HEK293 (cell line): Measurements from ENCODE around the gene CPD.

Experiments used
- CTCF ChIA-PET: fragments of 350-600 bp; formaldehyde crosslinking; extraction: SDS; loops from one replicate; lab custom pipeline; 2021; ENCODE audit warnings: antibody characterized with exemption; lab: Yijun Ruan, JAX
- POLR2A ChIA-PET: fragments of 300-600 bp; formaldehyde crosslinking; extraction: SDS; loops from one replicate; lab custom pipeline; 2020; ENCODE audit warnings: antibody characterized with exemption, inconsistent platforms; lab: Yijun Ruan, JAX
- H3K27ac ChIP-seq: fragments of 200-500 bp; sonication (Bioruptor generic); 2 replicates; pipeline ENCODE4 v1.5.1; 2014; ENCODE audit warnings: low read depth, low read length, control low read depth, inconsistent platforms; ENCODE audit errors: extremely low read depth
- H3K36me3 ChIP-seq, 2 experiments: fragments of 200-500 bp in 1 of 2; sonication (Bioruptor generic) in 1 of 2; 1 replicate in 1 of 2; 2 replicates in 1 of 2; pipeline ENCODE4 v1.5.1; 2014 to 2017; ENCODE audit warnings: inconsistent platforms in 2 of 2, low read length in 2 of 2; ENCODE audit not compliant: control insufficient read depth in 2 of 2, insufficient read depth in 1 of 2
- H3K4me1 ChIP-seq: fragments of 200-500 bp; sonication (Bioruptor generic); 2 replicates; pipeline ENCODE4 v1.5.1; 2014; ENCODE audit warnings: mild to moderate bottlenecking, low read length, inconsistent platforms; ENCODE audit not compliant: control insufficient read depth, insufficient read depth
- H3K4me3 ChIP-seq: 2 replicates; pipeline ENCODE4 v1.5.1; 2011; ENCODE audit warnings: low read depth, mild to moderate bottlenecking, control low read depth, low read length, moderate library complexity
- H3K9me3 ChIP-seq: fragments of 200-500 bp; sonication (Bioruptor generic); 2 replicates; pipeline ENCODE4 v1.5.1; 2014; ENCODE audit warnings: low read depth, low read length, inconsistent platforms; ENCODE audit not compliant: control insufficient read depth, insufficient read depth
- KLF17 ChIP-seq: fragments of 450-650 bp; formaldehyde crosslinking; IDR thresholded peaks from 2 replicates; pipeline ENCODE4 v1.5.1; 2016; ENCODE audit warnings: missing biosample characterization, missing genetic modification characterization
- PRDM2 ChIP-seq: fragments of 450-650 bp; formaldehyde crosslinking; IDR thresholded peaks from 2 replicates; pipeline ENCODE4 v1.5.1; 2016; ENCODE audit warnings: missing biosample characterization, missing genetic modification characterization, borderline replicate concordance
- SCRT1 ChIP-seq: fragments of 450-650 bp; formaldehyde crosslinking; IDR thresholded peaks from 2 replicates; pipeline ENCODE4 v1.5.1; 2016; ENCODE audit warnings: missing biosample characterization, missing genetic modification characterization, borderline replicate concordance
- ZBTB21 ChIP-seq: fragments of 450-650 bp; formaldehyde crosslinking; IDR thresholded peaks from 2 replicates; pipeline ENCODE4 v1.5.1; 2017; ENCODE audit warnings: missing biosample characterization, missing genetic modification characterization
- ZBTB26 ChIP-seq: fragments of 450-650 bp; formaldehyde crosslinking; optimal IDR thresholded peaks from 2 replicates; pipeline ENCODE3; 2016; ENCODE audit warnings: missing biosample characterization, mild to moderate bottlenecking, missing genetic modification characterization
- ZFP3 ChIP-seq: fragments of 450-650 bp; formaldehyde crosslinking; IDR thresholded peaks from 2 replicates; pipeline ENCODE4 v1.5.1; 2016; ENCODE audit warnings: low read depth, missing biosample characterization, missing genetic modification characterization
- ZNF24 ChIP-seq: fragments of 450-650 bp; formaldehyde crosslinking; IDR thresholded peaks from 2 replicates; pipeline ENCODE4 v1.5.1; 2016; ENCODE audit warnings: missing biosample characterization, missing genetic modification characterization
- ZNF585B ChIP-seq: fragments of 450-650 bp; formaldehyde crosslinking; IDR thresholded peaks from 2 replicates; pipeline ENCODE4 v1.5.1; 2016; ENCODE audit warnings: missing biosample characterization, missing genetic modification characterization
- ZNF623 ChIP-seq: fragments of 450-650 bp; formaldehyde crosslinking; IDR thresholded peaks from 2 replicates; pipeline ENCODE4 v1.5.1; 2016; ENCODE audit warnings: missing biosample characterization, missing genetic modification characterization
- ZNF707 ChIP-seq: fragments of 450-650 bp; formaldehyde crosslinking; IDR thresholded peaks from 2 replicates; pipeline ENCODE4 v1.5.1; 2016; ENCODE audit warnings: missing biosample characterization, missing genetic modification characterization
- ZNF830 ChIP-seq: fragments of 450-650 bp; IDR thresholded peaks from 2 replicates; pipeline ENCODE4 v1.5.0; 2018; ENCODE audit warnings: missing biosample characterization, missing genetic modification characterization, low read depth, mild to moderate bottlenecking, moderate library complexity

Gene CPD

DNA sequence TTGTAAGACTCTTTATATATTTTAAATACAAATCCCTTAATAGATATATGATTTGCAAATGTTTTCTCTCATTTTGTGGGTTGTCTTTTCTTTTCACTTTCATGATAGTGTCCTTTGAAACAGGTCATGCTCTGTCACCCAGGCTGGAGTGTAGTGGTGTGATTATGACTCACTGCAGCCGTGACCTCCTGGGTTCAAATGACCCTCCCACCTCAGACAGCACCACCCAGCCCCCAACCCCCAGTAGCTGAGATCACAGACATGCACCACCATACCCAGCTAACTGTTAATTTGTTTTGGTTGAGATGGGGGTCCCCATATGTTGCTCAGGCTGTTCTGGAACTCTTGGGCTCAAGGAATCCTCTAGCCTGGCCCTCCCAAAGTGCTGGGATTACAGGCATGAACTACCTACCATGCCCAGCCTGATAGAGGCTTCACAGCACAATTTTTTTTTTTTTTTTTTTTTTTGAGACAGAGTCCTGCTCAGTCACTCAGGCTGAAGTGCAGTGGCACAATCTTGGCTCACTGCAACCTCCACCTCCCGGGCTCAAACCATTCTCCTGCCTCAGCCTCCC is 26.4 kb upstream of the CPD start (continued):
- TF ChIP-seq PRDM2 (no peak), ZBTB26 (tag by site-specific recombination) (no peak), ZNF585B (tag by site-specific recombination) (no peak)
- TF ChIP-seq, all 188 proteins: peak for 0

- no peak overlapping the region for H3K27ac ChIP-seq
- H3K4me3 ChIP-seq, result no peak overlapping the region
- TF ChIP-seq ZNF623 (tag by site-specific recombination) (no peak), SCRT1 (tag by site-specific recombination) (no peak), ZBTB21 (tag by site-specific recombination) (no peak), ZNF830 (tag by site-specific recombination) (no peak)
- TF ChIP-seq, all 188 proteins: peak for 0
- ChIA-PET POLR2A (interaction anchor here (0.8 kb wide), 1 partner anchor 13 kb away, joined by 3 read pairs; no protein-coding TSS in a partner anchor), CTCF (interaction anchor here (0.6 to 1.3 kb wide), 6 partner anchors 9 to 261 kb away, joined by 3 to 6 read pairs (median 4); no protein-coding TSS in a partner anchor)
- H3K36me3 ChIP-seq, result no peaks in the 10 kb centered on the region
- no peaks in the 10 kb centered on the region for H3K9me3 ChIP-seq
- H3K4me1 ChIP-seq, result no peaks in the 10 kb centered on the region; the same call in 1 of the 2 replicates
These were observed 24.0 kb upstream of the CPD start for GRCh38 chr17:30354701-30355100.

DNA sequence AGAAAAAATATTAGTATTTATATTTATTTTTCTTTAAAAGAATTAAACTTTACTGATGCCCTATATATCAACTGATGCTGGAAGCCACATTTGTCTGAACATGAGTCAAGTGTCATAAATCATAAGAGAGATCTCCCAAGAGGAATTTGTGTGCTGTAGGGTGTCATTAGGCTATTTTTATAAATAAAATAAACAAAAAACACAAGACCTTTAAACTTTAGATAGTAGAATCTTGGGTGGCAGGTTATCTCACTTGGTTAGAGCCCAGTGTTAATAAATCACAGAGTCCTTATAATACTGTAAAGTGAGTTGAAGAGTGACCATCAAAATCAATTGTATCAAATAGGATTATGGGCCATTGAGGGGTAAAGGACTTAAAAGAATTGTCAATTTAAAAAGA is 21.3 kb upstream of the CPD start:
- CTCF ChIA-PET, result interaction anchor here (0.7 to 1.2 kb wide), 3 partner anchors 19 to 253 kb away, joined by 3 to 5 read pairs (median 3); no protein-coding TSS in a partner anchor
- no peak for TF ChIP-seq ZFP3 (tag by site-specific recombination)
- TF ChIP-seq KLF17 (tag by site-specific recombination), result no peak
- no peak for TF ChIP-seq ZNF707 (tag by site-specific recombination)
- no peak for TF ChIP-seq ZNF24 (tag by site-specific recombination)
- Histone ChIP-seq H3K36me3 (no peaks in the 10 kb centered on the region), H3K9me3 (no peaks in the 10 kb centered on the region), H3K4me3 (no peak overlapping the region), H3K27ac (no peak overlapping the region), H3K4me1 (no peaks in the 10 kb centered on the region; the same call in 1 of the 2 replicates)
- POLR2A ChIA-PET, result no interaction called here
